GM21825 (cell line): ENCODE results near the gene GLG1.
"Not testable (repeated sequence)": the region's sequence is repeated elsewhere in the genome, so short reads cannot be mapped to it uniquely, and the experiment has no call there.

Experiments used
- ATAC-seq: cut with Tn5 transposase; IDR thresholded peaks from one replicate; pipeline ENCODE4 v1.9.1; 2021; ENCODE audit warnings: mild to moderate bottlenecking, moderate library complexity; ENCODE audit not compliant: unreplicated experiment

GLG1 gene

DNA sequence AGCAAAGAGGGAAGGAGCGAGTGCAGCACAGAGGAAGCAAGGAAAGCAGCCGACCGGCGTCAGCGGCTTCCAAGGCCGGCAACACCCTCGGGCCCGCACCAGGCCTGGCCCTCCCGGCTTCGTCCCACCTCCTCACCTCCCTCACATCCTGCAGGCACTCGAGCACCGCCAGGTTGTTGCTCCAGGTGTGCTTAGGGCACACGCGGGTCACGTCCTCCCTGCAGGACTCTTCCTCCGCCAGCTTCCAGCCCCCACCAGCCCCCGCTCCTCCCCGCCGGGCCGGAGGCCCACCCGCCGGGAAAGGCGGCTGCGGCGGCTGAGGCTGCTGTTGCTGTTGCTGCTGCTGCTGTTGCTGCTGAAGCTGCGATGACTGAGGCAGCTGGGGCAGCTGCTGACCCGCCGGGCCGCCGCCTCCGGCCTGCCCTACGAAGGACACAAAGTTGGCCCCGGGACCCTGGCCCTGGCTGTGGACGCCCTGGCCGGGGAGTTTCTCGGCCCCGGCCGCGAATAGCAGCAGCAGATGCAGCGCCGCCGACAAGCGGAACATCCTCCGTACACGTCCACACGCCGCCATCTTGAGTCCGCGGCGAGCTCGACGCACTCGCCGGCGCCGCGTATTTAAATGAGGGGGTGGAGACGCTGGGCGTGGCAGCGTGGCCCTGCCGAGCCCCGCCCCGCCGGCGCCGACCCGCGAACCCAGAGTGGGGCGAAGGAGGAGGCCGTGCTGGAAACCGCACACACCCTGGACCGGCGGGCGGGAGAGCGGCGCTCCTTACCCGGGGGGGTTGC is at the start of gene GLG1:
TSS of gene GLG1 (minus strand) at position 594 of the 789 bp plus-strand sequence. CDS start at position 574, 20 bp downstream.
- ATAC-seq = peak; percentile 97

GRCh38 chr16:74654536-74655050 is 47.7 kb upstream of the GLG1 start:
- no peak for ATAC-seq

DNA sequence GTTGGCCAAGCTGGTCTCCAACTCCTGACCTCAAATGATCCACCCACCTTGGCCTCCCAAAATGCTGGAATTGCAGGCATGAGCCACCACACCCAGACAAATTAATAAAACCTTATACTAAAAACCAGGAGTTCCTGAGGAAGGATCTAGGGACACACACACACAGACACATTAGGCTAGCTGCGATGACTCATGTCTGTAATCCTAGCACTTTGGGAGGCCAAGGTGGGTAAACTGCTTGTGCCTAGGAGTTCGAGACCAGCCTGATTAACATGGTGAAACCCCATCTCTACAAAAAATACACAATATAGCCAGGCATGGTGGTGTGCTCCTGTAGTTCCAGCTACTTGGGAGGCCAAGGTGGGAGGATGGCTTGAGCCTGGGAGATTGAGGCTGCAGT is 46.0 kb upstream of the GLG1 start:
- ATAC-seq = not testable (repeated sequence)

DNA sequence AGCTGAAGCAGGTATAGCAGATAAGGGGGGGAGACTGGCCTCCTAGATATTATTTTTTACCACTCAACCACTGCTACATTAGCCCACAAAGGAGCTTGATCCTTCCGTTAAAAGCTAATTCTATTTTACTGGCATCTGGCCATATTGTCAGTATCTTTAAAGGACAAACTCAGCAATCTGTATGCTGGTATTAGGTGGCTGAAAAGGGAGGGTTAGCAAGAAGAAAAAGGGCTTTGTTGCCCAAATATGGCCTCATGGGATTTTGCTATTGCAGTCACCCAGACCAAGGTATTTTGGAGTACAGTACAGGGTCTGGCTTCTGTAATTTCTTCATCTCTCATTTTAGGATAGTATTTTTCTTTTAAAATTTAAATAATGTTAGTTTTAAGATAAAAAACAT is 45.3 kb upstream of the GLG1 start:
- ATAC-seq = no peak

- ATAC-seq = no peak
Measured at GRCh38 chr16:74651841-74652240, 44.9 kb upstream of the GLG1 start.

GRCh38 chr16:74650966-74651567 is 44.2 kb upstream of the GLG1 start:
- no peak for ATAC-seq

GRCh38 chr16:74649839-74650504 is 43.1 kb upstream of the GLG1 start:
- no peak for ATAC-seq

DNA sequence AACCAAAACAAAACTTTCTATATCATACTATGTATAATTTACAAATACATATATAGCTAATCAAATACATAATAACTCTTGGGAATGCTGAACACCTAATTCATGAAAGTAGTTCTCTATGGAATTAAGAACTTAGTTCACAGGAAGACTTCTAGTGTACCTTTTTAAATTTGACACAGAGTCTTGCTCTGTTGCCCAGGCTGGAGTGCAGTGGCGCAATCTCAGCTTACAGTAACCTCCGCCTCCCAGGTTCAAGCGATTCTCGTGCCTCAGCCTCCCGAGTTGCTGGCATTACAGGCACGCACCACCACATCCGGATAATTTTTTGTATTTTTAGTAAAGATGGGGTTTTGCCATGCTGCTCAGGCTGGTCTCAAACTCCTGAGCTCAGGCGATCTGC is 35.1 kb upstream of the GLG1 start:
- ATAC-seq = no peak

DNA sequence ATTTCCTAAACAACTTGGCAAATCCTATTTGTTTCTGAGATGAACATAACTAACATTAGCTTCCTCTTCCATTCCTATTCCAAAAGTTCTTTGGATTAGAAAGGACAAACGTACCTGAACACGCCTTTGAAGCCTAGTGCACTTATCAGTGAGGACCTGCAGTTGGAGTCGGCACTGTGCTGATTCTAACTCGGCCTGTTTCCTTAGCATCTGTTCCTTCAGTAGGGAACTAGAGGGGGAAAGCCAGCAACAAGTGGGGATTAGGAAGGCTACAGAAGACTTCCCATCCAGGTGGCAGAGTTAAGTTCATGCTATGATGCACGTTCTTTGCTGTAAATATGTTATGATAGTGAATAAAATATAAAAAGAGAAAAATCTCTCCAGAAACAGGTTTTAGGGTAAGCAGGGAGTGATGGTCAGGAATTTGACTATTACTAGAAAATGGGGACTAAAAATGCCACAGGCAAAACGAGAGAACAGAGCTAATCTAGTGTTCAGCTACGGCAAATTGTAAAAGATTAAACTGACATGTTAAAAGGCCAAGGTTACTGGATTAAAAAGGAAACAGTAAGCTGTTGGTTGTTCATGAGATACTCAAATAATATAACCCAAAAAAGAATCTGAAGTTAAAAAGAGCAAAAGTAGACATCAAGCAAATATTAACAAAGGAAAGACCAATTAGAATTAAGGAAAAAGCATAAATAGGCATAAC is 31.0 kb upstream of the GLG1 start:
- no peak for ATAC-seq

DNA sequence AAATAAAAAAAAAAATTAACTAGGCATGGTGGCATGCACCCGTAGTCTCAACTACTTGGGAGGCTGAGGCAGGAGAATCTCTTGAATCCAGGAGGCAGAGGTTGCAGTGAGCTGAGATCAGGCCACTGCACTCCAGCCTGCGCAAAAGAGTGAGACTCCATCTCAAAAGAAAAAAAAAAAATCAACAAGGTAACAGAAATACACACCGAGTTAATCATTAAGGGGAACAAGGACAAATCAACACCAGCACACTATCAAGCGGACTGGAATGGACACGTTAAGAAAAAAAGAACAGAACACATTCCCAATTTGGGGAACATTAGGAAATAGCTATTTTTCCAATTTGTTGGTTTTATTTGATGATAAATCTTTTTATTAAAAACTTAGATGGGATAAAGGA is 28.4 kb upstream of the GLG1 start:
- no peak for ATAC-seq

DNA sequence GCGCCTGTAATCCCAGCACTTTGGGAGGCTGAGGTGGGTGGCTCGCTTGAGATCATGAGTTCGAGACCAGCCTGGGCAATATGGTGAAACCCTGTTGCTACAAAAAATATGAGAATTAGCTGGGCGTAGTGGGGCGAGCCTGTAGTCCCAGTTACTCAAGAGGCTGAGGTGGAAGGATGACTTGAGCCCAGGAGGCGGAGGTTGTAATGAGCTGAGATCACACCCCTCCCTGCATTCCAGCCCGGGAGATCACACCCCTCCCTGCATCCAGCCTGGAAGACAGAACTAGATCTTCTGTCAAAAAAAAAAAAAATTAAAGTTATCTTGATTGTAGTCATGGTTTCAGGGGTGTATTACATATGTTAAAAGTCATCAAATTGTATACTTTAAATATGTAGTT is 26.8 kb upstream of the GLG1 start:
- no peak for ATAC-seq

DNA sequence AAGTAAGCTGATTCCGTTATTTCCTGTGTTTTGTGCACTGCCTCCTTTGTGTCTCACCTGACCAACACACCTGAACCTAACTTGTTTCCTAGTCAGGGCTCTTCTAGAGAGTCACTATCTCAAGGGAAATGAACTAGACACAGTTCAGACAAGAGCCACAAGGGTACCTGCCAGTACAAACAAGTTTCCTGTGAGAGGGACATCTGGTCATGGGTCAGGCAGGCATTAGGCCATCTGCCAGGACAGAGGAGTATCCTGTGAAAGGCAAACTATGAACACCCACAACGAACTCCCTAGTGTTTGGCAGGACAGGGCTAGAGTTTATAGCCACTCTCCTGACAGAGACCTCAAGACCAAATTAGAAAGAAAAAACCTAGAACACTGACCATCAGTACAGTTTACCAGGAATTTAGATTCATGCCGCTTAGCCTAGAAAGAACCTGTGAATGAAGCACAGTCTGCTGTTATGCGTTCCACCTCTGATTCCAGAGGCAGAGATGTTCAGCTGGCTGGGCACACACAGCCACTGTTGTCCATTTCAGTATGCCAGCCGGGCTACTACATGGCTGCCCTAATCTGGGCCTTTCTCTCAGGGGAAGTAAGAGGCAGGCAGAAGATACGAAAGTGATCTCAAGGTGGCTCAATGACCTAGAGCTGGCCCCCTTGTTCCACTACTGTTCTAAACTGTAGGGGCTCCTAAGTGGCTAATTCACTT is 20.7 kb upstream of the GLG1 start:
- no peak for ATAC-seq

- peak; percentile 51 for ATAC-seq
Measured at GRCh38 chr16:74626741-74627416, 20.0 kb upstream of the GLG1 start.

GRCh38 chr16:74625500-74626350 is 18.8 kb upstream of the GLG1 start:
- ATAC-seq = no peak

GRCh38 chr16:74623839-74624235 is 16.9 kb upstream of the GLG1 start:
- ATAC-seq = no peak

DNA sequence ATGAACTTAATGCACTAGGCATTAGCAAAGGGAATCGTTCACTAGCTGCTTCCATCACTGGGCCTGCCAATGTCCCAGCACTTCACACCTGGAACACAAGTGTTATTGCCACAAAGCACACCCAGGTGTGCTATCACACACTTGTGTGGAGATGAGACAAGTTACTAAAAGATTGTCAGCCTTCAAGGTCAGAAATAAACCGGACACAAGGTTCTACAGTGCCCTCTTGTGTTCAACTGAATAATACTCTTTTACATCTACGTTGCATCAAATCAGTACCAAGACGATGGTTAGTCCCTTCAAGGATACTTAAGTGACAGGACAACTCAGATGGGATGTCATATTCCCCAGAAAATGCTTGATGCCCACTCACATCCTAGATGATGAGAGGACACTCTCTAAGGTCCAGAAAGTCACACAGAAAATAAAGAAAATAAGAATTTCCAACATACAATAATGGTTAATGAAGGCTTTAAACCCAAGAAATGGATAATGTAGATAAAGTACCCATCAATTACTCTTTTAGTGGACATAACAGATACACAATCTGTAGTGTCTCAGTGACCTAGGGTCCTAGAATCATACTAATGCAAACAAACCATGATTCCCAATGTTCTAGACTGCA is 16.4 kb upstream of the GLG1 start:
- no peak for ATAC-seq

GRCh38 chr16:74622005-74622404 is 15.1 kb upstream of the GLG1 start:
- no peak for ATAC-seq

DNA sequence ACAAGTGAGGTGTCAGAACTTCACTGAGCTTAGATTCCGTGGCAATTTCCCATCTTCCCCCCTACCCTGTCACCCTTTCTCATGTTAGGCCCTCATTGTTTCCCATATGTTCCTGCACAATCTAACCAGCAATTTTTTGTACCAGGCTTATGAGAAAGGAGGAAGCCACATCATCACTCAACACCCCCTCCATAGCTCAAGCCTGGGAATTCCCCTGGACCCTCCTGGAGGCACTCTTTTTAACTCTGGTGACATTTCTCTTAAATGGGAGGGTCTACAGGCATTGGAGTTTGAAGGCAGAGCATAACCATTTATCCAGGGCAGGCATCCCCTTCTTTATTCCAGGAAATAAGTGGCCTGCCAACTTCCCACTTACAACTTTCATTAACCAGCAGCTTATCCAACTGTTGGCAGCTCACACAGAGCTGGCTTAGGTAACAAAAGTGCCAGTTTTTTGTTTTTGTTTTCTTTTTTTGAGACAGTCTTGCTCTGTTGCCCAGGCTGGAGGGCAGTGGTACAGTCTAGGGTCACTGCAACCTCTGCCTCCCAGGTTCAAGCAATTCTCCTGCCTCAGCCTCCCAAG is 10.4 kb upstream of the GLG1 start:
- no peak for ATAC-seq
